Anterior cingulate cortex (tissue), 58 donors: Measurements from ENCODE around the gene ROCK1.

Experiments
- DNase-seq, 58 donors: peaks; one replicate each; lab custom pipeline; 2025; lab: John Stamatoyannopoulos, UW

ROCK1 gene

GRCh38 chr18:21109936-21110712, 1.5 kb downstream of the ROCK1 start:
- no peak for DNase-seq

DNA sequence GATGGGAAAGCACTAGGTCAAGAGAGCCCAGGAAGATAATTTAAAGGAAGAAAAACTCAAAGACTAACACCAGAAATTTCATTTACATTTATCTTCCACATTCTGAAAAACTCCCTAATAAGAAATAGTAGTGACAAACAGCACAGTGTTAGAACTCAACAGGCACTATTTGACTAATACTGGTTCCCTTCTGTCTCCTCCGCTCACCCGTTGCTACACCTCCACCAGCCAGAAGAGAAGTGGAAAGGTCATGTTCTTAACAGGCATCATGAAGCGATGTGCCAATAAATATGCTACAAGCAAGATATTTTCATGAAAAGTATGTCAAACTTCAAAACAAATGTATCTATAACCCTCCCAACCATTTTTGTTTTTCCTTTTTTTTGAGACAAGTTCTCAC, 5.7 kb downstream of the ROCK1 start:
- no peak for DNase-seq

- DNase-seq: no peak
These were observed 10.4 kb downstream of the ROCK1 start for GRCh38 chr18:21101172-21101571.

- no peak for DNase-seq
These were observed 10.9 kb downstream of the ROCK1 start for GRCh38 chr18:21100678-21101077.

GRCh38 chr18:21100146-21100545, 11.5 kb downstream of the ROCK1 start:
- no peak for DNase-seq

GRCh38 chr18:21099442-21099841, 12.2 kb downstream of the ROCK1 start:
- no peak for DNase-seq

DNA sequence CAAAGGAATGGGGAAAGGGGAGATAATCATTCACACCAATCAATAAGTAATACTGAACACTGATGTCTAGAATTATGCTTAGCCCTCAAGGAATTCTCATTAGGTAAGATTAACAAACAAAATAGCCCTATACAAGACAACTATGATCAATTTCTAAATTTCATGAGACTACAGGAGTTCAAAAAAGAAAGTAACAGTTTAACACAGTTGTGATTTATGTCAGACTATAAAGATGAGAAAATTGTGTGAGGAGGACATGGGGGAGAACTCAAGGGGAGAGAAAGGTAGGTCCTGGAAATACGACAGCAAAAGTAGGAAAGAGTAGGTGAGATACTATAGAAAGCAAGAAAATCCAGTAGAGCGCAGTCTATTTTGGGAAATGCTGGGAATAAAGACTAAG, 14.9 kb downstream of the ROCK1 start:
- no peak for DNase-seq

GRCh38 chr18:21093133-21093532, 18.5 kb downstream of the ROCK1 start:
- DNase-seq: no peak

- no peak for DNase-seq
These were observed 20.9 kb downstream of the ROCK1 start for GRCh38 chr18:21090680-21091079.

DNA sequence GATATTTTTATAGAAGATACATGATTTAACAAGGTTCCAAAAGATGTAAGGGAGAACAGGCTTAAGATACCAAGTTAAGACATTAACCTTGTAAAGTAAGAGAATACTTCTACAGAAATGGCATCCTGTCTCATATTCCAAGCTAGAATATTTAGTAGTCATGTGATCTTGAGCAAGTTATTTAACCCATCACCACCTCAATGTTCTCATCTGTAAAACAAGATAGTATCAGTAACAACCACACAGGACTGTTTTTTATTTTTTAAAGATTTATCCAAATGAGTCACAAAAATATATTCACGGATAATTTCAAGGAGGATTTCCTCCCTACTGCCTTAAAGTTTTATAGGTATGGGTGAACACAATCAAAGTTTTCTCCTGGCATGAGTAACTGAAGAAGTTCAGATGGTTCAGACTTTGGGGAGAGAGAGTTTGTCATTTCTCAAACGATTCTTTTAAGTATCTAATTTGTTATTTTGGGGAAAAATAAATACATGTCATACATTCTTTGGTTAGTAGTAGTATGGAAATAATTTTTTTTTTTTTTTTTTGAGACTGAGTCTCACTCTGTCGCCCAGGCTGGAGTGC, 25.9 kb downstream of the ROCK1 start:
- no peak for DNase-seq

- no peak for DNase-seq
These were observed 27.0 kb downstream of the ROCK1 start for GRCh38 chr18:21084511-21085078.

DNA sequence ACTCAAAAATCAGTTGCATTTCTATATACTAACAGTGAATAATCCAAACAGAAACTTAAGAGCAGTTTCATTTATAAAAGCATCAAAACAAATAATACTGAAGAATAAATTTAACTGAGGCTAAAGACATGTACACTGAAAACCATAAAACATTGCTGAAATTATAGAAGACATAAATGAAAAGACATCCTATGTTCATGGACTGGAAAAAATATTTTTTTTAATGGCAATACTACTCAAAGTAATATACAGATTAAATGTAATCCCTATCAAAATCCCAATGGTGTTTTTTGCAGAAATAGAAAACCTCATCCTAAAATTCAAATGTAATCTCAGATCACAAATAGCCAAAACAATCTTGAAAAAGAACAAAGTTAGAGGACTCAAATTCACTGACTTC, 28.6 kb downstream of the ROCK1 start:
- DNase-seq: no peak

GRCh38 chr18:21081426-21081825, 30.2 kb downstream of the ROCK1 start:
- no peak for DNase-seq

DNA sequence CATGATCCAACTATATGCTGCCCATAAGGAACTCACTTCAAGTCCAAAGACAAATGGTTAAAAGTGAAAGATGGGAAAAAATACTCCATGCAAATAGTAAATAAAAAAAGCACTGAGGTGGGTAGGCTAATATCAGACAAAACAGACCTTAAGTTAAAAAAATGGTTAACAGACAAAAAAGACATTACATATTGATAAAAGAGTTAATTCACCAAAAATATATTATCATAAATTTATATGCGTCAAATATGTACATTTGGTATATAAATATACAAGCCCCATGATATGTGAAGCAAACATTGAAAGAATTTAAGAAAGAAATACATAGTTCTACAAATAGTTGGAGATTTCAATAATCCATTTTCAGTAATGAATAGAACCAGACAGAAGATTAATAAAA, 31.0 kb downstream of the ROCK1 start:
- no peak for DNase-seq

DNA sequence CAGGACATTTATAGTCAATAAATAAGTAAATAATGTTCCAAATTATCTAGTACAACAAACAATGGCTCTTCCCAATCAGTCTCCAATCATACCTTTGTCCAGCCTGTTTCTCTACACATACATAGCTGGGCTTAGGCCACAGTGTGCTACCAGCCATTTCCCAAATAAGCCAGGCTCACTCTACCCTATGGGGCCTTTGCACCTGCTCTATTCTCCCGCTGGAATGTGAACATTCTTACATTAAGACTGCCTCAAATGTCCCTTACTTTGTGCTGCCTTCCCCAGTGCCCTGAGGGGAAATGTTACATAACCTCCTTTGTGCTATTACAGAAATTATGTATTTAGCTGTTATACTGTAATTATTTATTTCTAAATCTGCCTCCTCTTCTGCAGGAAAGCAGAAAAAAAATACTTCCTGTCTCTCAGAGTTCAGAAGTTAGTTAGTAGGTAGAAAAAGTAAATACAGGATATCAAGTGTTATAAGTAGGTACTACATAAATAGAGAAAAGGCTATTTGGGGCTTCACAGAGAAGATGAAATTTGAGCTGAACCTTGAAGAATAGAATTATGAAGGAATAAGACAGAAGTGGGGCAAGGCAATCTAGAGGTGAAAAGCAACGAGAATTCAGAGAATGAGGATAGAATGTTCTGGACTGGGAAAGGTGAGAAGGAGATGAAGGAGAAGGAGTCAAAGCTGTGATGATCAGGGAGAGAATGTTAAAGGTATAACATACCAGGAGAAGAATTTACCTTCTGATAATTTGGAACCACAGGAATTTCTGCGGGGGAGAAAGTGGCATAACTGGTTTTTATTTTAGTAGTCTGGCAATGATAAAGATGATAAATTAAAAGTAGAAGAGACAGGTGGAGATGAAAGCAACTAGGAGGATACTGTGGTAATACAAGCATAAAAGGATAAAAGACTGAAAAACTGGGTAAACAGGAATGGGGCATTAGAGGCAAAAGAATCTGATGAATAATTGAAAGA, 37.0 kb downstream of the ROCK1 start:
- DNase-seq: no peak

DNA sequence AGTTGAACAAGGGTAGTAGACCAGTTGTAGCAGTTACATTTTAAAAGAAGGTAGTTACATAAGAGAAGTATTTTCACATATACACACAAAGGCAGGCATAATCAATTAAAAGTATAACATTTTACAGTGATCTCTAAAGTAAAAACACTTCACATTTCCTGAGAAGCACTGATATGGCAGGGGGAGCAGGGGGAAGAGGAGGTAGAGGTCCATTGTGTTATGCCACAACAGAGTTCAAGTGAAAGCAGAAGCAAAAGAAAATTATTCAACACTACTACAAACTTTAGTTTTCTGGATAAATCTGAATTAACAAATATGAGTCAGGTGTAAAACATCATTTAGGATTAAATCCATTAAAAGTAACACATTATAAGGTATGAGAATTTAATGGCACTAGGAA, 38.4 kb downstream of the ROCK1 start:
- no peak for DNase-seq

DNA sequence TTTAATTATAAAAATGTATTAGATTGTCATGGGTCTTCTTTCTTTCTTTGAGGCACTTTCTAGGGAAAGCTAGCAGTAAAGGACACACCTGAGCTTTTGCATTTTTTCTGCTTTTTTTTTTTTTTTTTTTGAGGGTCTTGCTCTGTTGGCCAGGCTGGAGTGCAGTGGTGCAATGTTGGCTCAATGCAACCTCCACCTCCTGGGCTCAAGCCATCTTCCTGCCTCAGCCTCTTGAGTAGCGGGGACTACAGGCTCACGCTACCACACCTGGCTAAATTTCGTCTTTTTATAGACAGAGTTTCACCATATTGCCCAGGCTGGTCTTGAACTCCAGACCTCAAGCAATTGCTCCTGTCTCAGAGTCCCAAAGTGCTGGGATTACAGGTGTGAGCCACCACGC, 40.5 kb downstream of the ROCK1 start:
- DNase-seq: no peak

DNA sequence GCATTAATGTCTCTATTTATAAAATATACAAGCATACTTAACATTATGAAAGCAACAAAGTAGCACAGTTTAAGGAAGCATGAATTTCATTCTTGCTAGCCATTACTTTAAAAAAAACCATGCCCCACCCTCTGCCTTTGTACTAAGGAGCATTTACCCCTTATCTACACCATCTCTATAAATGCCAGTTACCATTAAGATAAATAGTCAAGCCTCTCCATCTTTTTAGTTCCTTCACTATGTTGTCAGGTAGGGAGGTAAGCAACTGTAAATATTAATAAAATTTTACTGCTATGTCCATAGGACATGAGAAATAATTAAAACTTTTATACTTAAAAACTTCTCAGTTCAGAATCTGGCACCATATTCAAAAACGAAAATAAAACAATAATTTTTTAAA, 42.1 kb downstream of the ROCK1 start:
- DNase-seq: no peak

- DNase-seq: no peak
These were observed 47.3 kb downstream of the ROCK1 start for GRCh38 chr18:21064347-21064746.

DNA sequence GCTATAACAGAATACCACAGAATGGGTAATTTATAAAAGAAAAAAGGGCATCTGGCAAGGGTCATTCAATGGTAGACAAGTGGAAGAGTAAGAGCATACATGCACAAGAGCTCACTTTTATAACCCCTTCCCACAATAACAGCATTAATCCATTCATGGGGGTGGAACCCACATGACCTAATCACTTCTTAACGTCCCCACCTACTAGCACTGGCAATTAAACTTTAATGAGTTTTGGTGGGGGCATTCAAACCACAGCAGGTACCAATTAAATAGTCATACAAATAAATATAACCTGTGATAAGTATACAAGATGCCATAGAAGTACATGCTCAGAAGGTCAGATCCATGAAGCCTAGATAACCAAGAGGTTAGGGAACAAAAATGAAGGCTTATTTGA, 48.6 kb downstream of the ROCK1 start:
- DNase-seq: no peak

DNA sequence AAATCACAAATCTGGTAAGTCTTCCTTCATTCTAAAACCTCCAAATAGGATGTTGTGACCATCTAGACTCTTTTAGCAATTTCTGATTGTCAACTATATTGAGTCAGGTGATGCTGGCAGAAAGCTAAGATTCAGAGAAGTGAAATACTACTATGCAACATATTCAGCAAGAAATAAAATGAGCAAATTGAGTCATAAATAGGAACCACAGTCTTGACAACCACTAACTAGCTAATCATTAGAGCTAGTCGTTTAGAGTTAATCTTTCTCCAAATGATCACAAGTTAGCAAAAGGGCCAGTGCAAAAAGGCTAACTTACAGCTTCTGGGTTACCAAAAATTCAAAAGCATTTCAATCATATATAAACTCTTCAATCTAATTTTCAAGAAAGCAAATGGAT, 54.5 kb downstream of the ROCK1 start:
- no peak for DNase-seq
